ENCODE data around the gene GRHL1. TPM values are rescaled to one million over a fixed set of nuclear protein-coding genes. Genes with fewer than 3 reads are reported as not detected.

Gene GRHL1
- polyA plus RNA-seq, 1 of the 3 experiments (the other 2 are of a cell fraction), result 1.0 TPM

DNA sequence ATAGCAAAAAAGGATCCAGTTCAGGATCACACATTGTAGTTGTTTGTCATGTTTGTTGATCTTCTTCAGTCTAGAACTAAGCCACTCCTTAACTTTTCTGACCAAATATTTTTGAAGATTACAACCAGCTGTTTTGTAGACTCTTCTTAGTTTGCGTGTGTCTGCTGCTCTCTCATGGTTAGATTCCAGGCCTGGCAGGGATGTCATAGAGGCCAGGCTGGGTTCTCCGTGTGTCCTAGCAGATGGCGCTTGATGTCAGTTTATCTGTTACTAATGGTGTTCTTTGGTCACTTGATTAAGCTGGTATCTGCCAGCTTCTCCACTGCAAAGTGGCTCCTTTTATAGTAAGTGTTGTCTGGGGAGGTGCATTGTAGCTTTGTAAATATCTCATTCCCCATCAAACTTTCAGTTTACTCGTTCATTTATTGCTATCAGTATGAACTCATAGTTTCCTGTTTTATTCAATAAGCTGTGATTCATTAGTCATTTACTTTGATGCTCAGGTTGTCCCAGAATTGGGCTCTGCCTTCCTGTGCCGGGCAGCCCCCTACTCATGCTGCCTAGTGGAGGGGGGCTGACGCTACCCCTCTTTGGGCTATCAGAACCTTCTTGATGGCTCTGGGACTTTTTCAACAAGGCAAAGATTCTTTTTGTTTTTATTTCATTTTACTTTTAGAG lies 42.1 kb downstream of the GRHL1 start:
- Histone ChIP-seq H3K9me2 (no peaks in the 10 kb centered on the region), H3K27ac (ENCODE audit: low read depth in 2 of 2, low read length in 1 of 2) (peak overlapping the region in 1 of 2 experiments; percentile 75; a peak in 2 of 4 replicates), H3K36me3 (replicated peaks in 1 of 2; ENCODE audit: control insufficient read depth in 1 of 2, insufficient read depth in 2 of 2, low read length in 1 of 2) (peaks cover 0 to 8% of the 10 kb centered on the region in 2 experiments), H3K79me2 (ENCODE audit: insufficient read depth) (no peaks in the 10 kb centered on the region), H3F3A (replicated peaks; ENCODE audit: insufficient read depth) (no peaks in the 10 kb centered on the region), H3K9ac (no peak overlapping the region), H3K27me3 (ENCODE audit: insufficient read depth) (no peaks in the 10 kb centered on the region), H4K20me1 (ENCODE audit: insufficient read depth) (no peaks in the 10 kb centered on the region), H2AFZ (ENCODE audit: low read depth) (no peak overlapping the region), H3K4me1 (ENCODE audit: control insufficient read depth in 1 of 2, insufficient read depth in 2 of 2, low read depth in 1 of 2, low read length in 1 of 2) (peaks cover 13 to 31% of the 10 kb centered on the region in 2 experiments; a peak in 3 of 4 replicates), H3K4me3 (ENCODE audit: low read depth in 2 of 2, low read length in 1 of 2) (no peak overlapping the region), H3K9me3 (no peaks in the 10 kb centered on the region), H3K4me2 (no peak overlapping the region)
- no peak for DNase-seq
- POLR2A ChIA-PET, result no interaction called here
- 78% methylated on average over 6 of the region's 6 CpGs for WGBS (ENCODE audit: low lambda C conversion rate)
- TF ChIP-seq GATA2 (CRISPR knock-in tag; IDR thresholded peaks at IDR 0.05) (no peak), REST (IDR thresholded peaks at IDR 0.05; ENCODE audit: low read depth, low read length) (no peak), RCOR1 (IDR thresholded peaks at IDR 0.05; ENCODE audit: low read length) (no peak), RAD21 (IDR thresholded peaks at IDR 0.05; ENCODE audit: low read length) (0 out of 2 replicates have a peak, but pooled peaks have one; percentile 16), RXRA (IDR thresholded peaks at IDR 0.05; ENCODE audit: borderline replicate concordance, low read depth) (no peak), SMC3 (IDR thresholded peaks at IDR 0.05; ENCODE audit: low read depth, low read length) (0 out of 2 replicates have a peak, but pooled peaks have one; percentile 9), IRF3 (IDR thresholded peaks at IDR 0.05; ENCODE audit: low read depth, low read length) (no peak)
- TF ChIP-seq, protein P1, sequence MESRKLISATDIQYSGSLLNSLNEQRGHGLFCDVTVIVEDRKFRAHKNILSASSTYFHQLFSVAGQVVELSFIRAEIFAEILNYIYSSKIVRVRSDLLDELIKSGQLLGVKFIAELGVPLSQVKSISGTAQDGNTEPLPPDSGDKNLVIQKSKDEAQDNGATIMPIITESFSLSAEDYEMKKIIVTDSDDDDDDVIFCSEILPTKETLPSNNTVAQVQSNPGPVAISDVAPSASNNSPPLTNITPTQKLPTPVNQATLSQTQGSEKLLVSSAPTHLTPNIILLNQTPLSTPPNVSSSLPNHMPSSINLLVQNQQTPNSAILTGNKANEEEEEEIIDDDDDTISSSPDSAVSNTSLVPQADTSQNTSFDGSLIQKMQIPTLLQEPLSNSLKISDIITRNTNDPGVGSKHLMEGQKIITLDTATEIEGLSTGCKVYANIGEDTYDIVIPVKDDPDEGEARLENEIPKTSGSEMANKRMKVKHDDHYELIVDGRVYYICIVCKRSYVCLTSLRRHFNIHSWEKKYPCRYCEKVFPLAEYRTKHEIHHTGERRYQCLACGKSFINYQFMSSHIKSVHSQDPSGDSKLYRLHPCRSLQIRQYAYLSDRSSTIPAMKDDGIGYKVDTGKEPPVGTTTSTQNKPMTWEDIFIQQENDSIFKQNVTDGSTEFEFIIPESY (IDR thresholded peaks at IDR 0.05; ENCODE audit: borderline replicate concordance, low read depth), result no peak
- CTCF ChIA-PET, result interaction anchor here (0.7 to 8.8 kb wide), 5 partner anchors 11 to 180 kb away, joined by 3 to 112 read pairs (median 3); no protein-coding TSS in a partner anchor

Measured in SK-N-SH (cell line).